K562 (cell line): ENCODE measurements around the gene PARP14. TPM values are rescaled to one million over a fixed set of nuclear protein-coding genes. Genes with fewer than 3 reads are reported as not detected.

Experiments
- ATAC-seq: fragments of 200-7000 bp; cut with Tn5 transposase; 3 replicates; pipeline ENCODE4 v1.9.1; 2020; ENCODE audit warnings: moderate library complexity
- BruUV-seq: library from RNA; stranded (reverse); fragments of 400-500 nt; replicated peaks from 2 replicates; lab custom pipeline; 2021; lab: Mats Ljungman, UMichigan
- CTCF ChIA-PET: fragments of 300-600 bp; formaldehyde crosslinking; extraction: SDS; loops from one replicate; lab custom pipeline; 2021; ENCODE audit warnings: low intra/inter-chr PET ratio; lab: Yijun Ruan, JAX
- POLR2A ChIA-PET: fragments of 300-600, 350-650 bp; sonication (Branson Sonifier 250); formaldehyde crosslinking; extraction: SDS; loops from one replicate; lab custom pipeline; 2021; ENCODE audit warnings: antibody characterized with exemption, inconsistent platforms; lab: Yijun Ruan, JAX
- DNase-seq, 4 experiments: peaks; one replicate each; pipeline versions ENCODE4 v3.0.0 to v3.0.0-alpha.2; 2011 to 2018; ENCODE audit warnings: low spot score in 3 of 4, mixed read lengths in 3 of 4; ENCODE audit errors: extremely low read depth in 1 of 4
- FAIRE-seq: peaks from 2 replicates; lab custom pipeline; 2011; peaks lifted over from hg19 to GRCh38; lab: Jason Lieb, UNC
- H2AFZ ChIP-seq: 2 replicates; pipeline ENCODE4 v1.6.0; 2011; ENCODE audit warnings: low read depth, low read length, control low read depth, inconsistent platforms
- H3K27ac ChIP-seq: fragments of 200-600 bp; 3 replicates; pipeline ENCODE4 v1.8.0; 2011; ENCODE audit warnings: low read depth, mild to moderate bottlenecking, control low read depth, inconsistent platforms, low read length, moderate library complexity, mixed read lengths; ENCODE audit errors: extremely low read depth
- H3K27me3 ChIP-seq, 2 experiments: fragments of 300-600 bp in 1 of 2; 2 replicates in 1 of 2; 3 replicates in 1 of 2; pipeline versions ENCODE4 v1.6.0 to v1.8.0; 2011; ENCODE audit warnings: inconsistent platforms in 2 of 2, low read length in 2 of 2, mild to moderate bottlenecking in 1 of 2, mixed read lengths in 1 of 2, moderate library complexity in 1 of 2; ENCODE audit not compliant: control insufficient read depth in 2 of 2, insufficient read depth in 2 of 2
- H3K36me3 ChIP-seq: fragments of 300-600 bp; 3 replicates; pipeline ENCODE4 v1.8.0; 2011; ENCODE audit warnings: mild to moderate bottlenecking, low read length, inconsistent platforms; ENCODE audit not compliant: control insufficient read depth, insufficient read depth
- H3K4me1 ChIP-seq, 2 experiments: fragments of 200-600 bp in 1 of 2; replicated peaks in 1 of 2; 2 replicates in 1 of 2; 3 replicates in 1 of 2; pipeline versions ENCODE4 v1.5.1 to v1.8.0; 2011; ENCODE audit warnings: inconsistent platforms in 2 of 2, low read length in 2 of 2, mild to moderate bottlenecking in 1 of 2, mixed read lengths in 1 of 2, moderate library complexity in 1 of 2; ENCODE audit not compliant: control insufficient read depth in 2 of 2, insufficient read depth in 2 of 2
- H3K4me2 ChIP-seq: 2 replicates; pipeline ENCODE4 v1.6.1; 2011; ENCODE audit warnings: low read length, control low read depth, inconsistent platforms, mixed read lengths; ENCODE audit not compliant: insufficient read depth
- H3K4me3 ChIP-seq: fragments of 200-600 bp; sonication (generic), shearing (Covaris generic); 2 replicates; pipeline ENCODE4 v1.5.1; 2016; ENCODE audit warnings: control low read depth, inconsistent platforms
- H3K79me2 ChIP-seq: fragments of 200-600 bp; 3 replicates; pipeline ENCODE4 v1.8.0; 2011; ENCODE audit warnings: low read length, inconsistent platforms; ENCODE audit not compliant: control insufficient read depth, insufficient read depth
- H3K9ac ChIP-seq, 2 experiments: 2 replicates each; pipeline versions ENCODE4 v1.6.0 to v1.6.1; 2011; ENCODE audit warnings: low read depth in 2 of 2, low read length in 2 of 2, control low read depth in 1 of 2, inconsistent platforms in 1 of 2, mild to moderate bottlenecking in 1 of 2, mixed read lengths in 1 of 2; ENCODE audit not compliant: insufficient read depth in 1 of 2
- H3K9me1 ChIP-seq: one replicate; pipeline ENCODE4 v1.6.0; 2011; ENCODE audit warnings: inconsistent platforms, mild to moderate bottlenecking, low read length, moderate library complexity; ENCODE audit not compliant: control insufficient read depth, insufficient read depth
- H3K9me3 ChIP-seq: replicated peaks from 2 replicates; pipeline ENCODE4 v1.5.1; 2011; ENCODE audit warnings: low read depth, low read length, inconsistent platforms; ENCODE audit not compliant: control insufficient read depth, insufficient read depth
- H4K20me1 ChIP-seq: replicated peaks from 2 replicates; pipeline ENCODE4 v1.6.1; 2011; ENCODE audit warnings: low read length, inconsistent platforms, mixed read lengths; ENCODE audit not compliant: control insufficient read depth, insufficient read depth
- GTF2B ChIP-seq: IDR thresholded peaks from 2 replicates; pipeline ENCODE4 v1.6.1; 2011; ENCODE audit not compliant: insufficient read length; ENCODE audit errors: extremely low read depth
- GTF2F1 ChIP-seq: IDR thresholded peaks from 2 replicates; pipeline ENCODE4 v1.6.1; 2011; ENCODE audit warnings: low read depth, low read length, improper control_type of control experiment
- KDM1A ChIP-seq, 2 experiments: fragments of 450-650 bp; IDR thresholded peaks; 2 replicates each; pipeline ENCODE4 v1.6.1; 2016; ENCODE audit warnings: mild to moderate bottlenecking in 2 of 2
- NCOA6 ChIP-seq: fragments of 450-650 bp; IDR thresholded peaks from 2 replicates; pipeline ENCODE4 v1.6.1; 2017; ENCODE audit warnings: mild to moderate bottlenecking
- NFRKB ChIP-seq: fragments of 450-650 bp; IDR thresholded peaks from 2 replicates; pipeline ENCODE4 v1.6.1; 2016; ENCODE audit warnings: low read depth
- NRF1 ChIP-seq, 2 experiments: fragments of 450-650 bp; IDR thresholded peaks in 1 of 2; conservative IDR thresholded peaks in 1 of 2; 2 replicates each; pipeline ENCODE4 v1.6.1; 2014; ENCODE audit warnings: mild to moderate bottlenecking in 2 of 2
- PCBP2 ChIP-seq: fragments of 200-400 bp; formaldehyde crosslinking; IDR thresholded peaks from 2 replicates; pipeline ENCODE4 v1.6.1; 2018; ENCODE audit warnings: low read length, low read depth, mild to moderate bottlenecking, moderate library complexity; ENCODE audit not compliant: poor library complexity, severe bottlenecking
- RBM15 ChIP-seq: fragments of 200-400 bp; formaldehyde crosslinking; IDR thresholded peaks from 2 replicates; pipeline ENCODE4 v1.6.1; 2018; ENCODE audit warnings: mild to moderate bottlenecking, low read length, moderate library complexity; ENCODE audit not compliant: insufficient read depth
- ZFP36 ChIP-seq: fragments of 150-350 bp; IDR thresholded peaks from 2 replicates; pipeline ENCODE4 v1.6.1; 2018; ENCODE audit warnings: low read length, low read depth; ENCODE audit not compliant: partially characterized antibody
- ZNF717 ChIP-seq: fragments of 250-450 bp; sonication (Bioruptor Pico); IDR thresholded peaks from 2 replicates; pipeline ENCODE4 v1.5.0; 2021
- WGBS: fragments of 100-300 bp; shearing (Covaris generic); methylation state at CpG from one replicate; pipeline ENCODE4 v1.1.6; 2016; ENCODE audit warnings: low coverage, mixed read lengths; ENCODE audit not compliant: insufficient coverage; ENCODE audit errors: missing lambda C conversion rate; 5-methylcytosine and 5-hydroxymethylcytosine counted together
- in situ Hi-C: fragments of 300-500 bp; cut with MboI; formaldehyde crosslinking; loops from 4 replicates; pipeline ENCODE4 v1.15.0; 2018; ENCODE audit warnings: inconsistent platforms, mixed read lengths
- intact Hi-C: fragments of 100-400 bp; cut with micrococcal nuclease; formaldehyde crosslinking; loops from 2 replicates; pipeline ENCODE4 v1.14.2; 2022
- polyA plus RNA-seq, 8 experiments: library from polyadenylated mRNA; depleted of rRNA in 4 of 8; stranded (reverse) in 5 of 8; unstranded in 3 of 8; fragments of >200 nt; fragmentation: Nextera tagmentation in 2 of 8; fragmentation: Illumina TruSeq in 1 of 8; extraction: Ambion mirVana in 2 of 8; extraction: Trizol in 1 of 8; gene quantifications; 2 replicates each; pipeline versions ENCODE4 v1.2.1 to v1.2.3, GENCODE V29; 2011 to 2014; ENCODE audit warnings: inconsistent platforms in 1 of 8, missing spikeins in 1 of 8
- total RNA-seq, 7 experiments: library from RNA; depleted of rRNA in 6 of 7; stranded (reverse); fragments of >200 nt in 6 of 7; fragmentation: Illumina TruSeq in 2 of 7; extraction: Trizol in 2 of 7; gene quantifications; 2 replicates each; pipeline versions ENCODE4 v1.2.1 to v1.2.3, GENCODE V29; 2011 to 2021; ENCODE audit warnings: low replicate concordance in 1 of 7
- TF ChIP-seq, protein P1 (sequence below): fragments of 450-650 bp; IDR thresholded peaks from 2 replicates; pipeline ENCODE4 v1.6.1; 2018; ENCODE audit warnings: mild to moderate bottlenecking, low read depth; ENCODE audit not compliant: partially characterized antibody
- TF ChIP-seq, protein P2 (sequence below): fragments of 250-450 bp; sonication (Bioruptor Pico); IDR thresholded peaks from 2 replicates; pipeline ENCODE4 v1.8.0; 2022; ENCODE audit warnings: inconsistent platforms
- TF ChIP-seq, protein P3 (sequence below): fragments of 450-650 bp; conservative IDR thresholded peaks from 2 replicates; pipeline ENCODE4 v1.6.1; 2016; ENCODE audit warnings: missing genetic modification characterization, low read depth, mild to moderate bottlenecking, missing compliant biosample characterization, moderate library complexity
- TF ChIP-seq, protein P4 (sequence below): fragments of 450-650 bp; formaldehyde crosslinking; IDR thresholded peaks from 2 replicates; pipeline ENCODE4 v1.4.0; 2022; ENCODE audit warnings: mild to moderate bottlenecking, moderate library complexity

Gene PARP14
- total and polyA plus RNA-seq, 9 of the 15 experiments (the other 6 are each of a cell fraction or from before 2014, with no cell fraction given): 3.1 to 14.4 (median 9.0) TPM

GRCh38 chr3:122678506-122678905 lies 2.1 kb upstream of the PARP14 start:
- CTCF ChIA-PET: interaction anchor here (0.7 to 1.2 kb wide), 3 partner anchors 118 to 294 kb away, joined by 3 to 5 read pairs (median 4); partner anchors contain the start of gene FAM162A
- Histone ChIP-seq H3K36me3 (no peaks in the 10 kb centered on the region), H3K9me3 (no peaks in the 10 kb centered on the region), H4K20me1 (no peaks in the 10 kb centered on the region), H3K9ac (no peak overlapping the region), H3K79me2 (peaks cover 12% of the 10 kb centered on the region), H3K4me3 (no peak overlapping the region), H3K4me1 (peaks cover 13 to 17% of the 10 kb centered on the region in 2 experiments; a peak in 4 of 5 replicates), H2AFZ (peak overlapping the region; percentile 98), H3K9me1 (no peaks in the 10 kb centered on the region), H3K4me2 (no peak overlapping the region; the same call in 1 of the 2 replicates), H3K27ac (no peak overlapping the region), H3K27me3 (no peaks in the 10 kb centered on the region)
- no TSS peak for BruUV-seq
- in situ Hi-C loops: no loop called here
- POLR2A ChIA-PET: interaction anchor here (0.5 to 2.3 kb wide), 2 partner anchors 119 to 295 kb away, joined by 4 to 10 read pairs; partner anchors contain the start of genes FAM162A and MIX23
- WGBS: 100% methylated on average over 4 of the region's 5 CpGs
- intact Hi-C loops: loop anchor here (2.0 kb wide), 1 partner anchor 286 kb away; no protein-coding TSS in a partner anchor
- no peak for FAIRE-seq
- ATAC-seq: no peak
- DNase-seq: no peak
- TF ChIP-seq NCOA6 (no peak), ZFP36 (no peak), ZNF717 (CRISPR knock-in tag) (no peak), GTF2B (no peak), GTF2F1 (no peak), NRF1 (conservative IDR thresholded peaks at IDR 0.05 in 1 of 2, IDR thresholded peaks at IDR 0.05 in 1 of 2) (no peak), RBM15 (no peak), KDM1A (IDR thresholded peaks at IDR 0.05) (no peak), PCBP2 (no peak), NFRKB (no peak)
- TF ChIP-seq, protein P1, sequence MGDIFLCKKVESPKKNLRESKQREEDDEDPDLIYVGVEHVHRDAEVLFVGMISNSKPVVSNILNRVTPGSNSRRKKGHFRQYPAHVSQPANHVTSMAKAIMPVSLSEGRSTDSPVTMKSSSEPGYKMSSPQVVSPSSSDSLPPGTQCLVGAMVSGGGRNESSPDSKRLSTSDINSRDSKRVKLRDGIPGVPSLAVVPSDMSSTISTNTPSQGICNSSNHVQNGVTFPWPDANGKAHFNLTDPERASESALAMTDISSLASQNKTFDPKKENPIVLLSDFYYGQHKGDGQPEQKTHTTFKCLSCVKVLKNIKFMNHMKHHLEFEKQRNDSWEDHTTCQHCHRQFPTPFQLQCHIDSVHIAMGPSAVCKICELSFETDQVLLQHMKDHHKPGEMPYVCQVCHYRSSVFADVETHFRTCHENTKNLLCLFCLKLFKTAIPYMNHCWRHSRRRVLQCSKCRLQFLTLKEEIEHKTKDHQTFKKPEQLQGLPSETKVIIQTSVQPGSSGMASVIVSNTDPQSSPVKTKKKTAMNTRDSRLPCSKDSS: no peak
- TF ChIP-seq, protein P2, sequence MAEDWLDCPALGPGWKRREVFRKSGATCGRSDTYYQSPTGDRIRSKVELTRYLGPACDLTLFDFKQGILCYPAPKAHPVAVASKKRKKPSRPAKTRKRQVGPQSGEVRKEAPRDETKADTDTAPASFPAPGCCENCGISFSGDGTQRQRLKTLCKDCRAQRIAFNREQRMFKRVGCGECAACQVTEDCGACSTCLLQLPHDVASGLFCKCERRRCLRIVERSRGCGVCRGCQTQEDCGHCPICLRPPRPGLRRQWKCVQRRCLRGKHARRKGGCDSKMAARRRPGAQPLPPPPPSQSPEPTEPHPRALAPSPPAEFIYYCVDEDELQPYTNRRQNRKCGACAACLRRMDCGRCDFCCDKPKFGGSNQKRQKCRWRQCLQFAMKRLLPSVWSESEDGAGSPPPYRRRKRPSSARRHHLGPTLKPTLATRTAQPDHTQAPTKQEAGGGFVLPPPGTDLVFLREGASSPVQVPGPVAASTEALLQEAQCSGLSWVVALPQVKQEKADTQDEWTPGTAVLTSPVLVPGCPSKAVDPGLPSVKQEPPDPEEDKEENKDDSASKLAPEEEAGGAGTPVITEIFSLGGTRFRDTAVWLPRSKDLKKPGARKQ (CRISPR knock-in tag): no peak
- TF ChIP-seq, protein P3, sequence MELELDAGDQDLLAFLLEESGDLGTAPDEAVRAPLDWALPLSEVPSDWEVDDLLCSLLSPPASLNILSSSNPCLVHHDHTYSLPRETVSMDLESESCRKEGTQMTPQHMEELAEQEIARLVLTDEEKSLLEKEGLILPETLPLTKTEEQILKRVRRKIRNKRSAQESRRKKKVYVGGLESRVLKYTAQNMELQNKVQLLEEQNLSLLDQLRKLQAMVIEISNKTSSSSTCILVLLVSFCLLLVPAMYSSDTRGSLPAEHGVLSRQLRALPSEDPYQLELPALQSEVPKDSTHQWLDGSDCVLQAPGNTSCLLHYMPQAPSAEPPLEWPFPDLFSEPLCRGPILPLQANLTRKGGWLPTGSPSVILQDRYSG (tag): no peak
- TF ChIP-seq, protein P4, sequence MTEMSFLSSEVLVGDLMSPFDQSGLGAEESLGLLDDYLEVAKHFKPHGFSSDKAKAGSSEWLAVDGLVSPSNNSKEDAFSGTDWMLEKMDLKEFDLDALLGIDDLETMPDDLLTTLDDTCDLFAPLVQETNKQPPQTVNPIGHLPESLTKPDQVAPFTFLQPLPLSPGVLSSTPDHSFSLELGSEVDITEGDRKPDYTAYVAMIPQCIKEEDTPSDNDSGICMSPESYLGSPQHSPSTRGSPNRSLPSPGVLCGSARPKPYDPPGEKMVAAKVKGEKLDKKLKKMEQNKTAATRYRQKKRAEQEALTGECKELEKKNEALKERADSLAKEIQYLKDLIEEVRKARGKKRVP (CRISPR knock-in tag): no peak
